Chondrocyte (in vitro differentiated cells): ENCODE results near the gene LCE6A. TPM values are rescaled to one million over a fixed set of nuclear protein-coding genes. Genes with fewer than 3 reads are reported as not detected.
A peak's percentile ranks its signal among the peaks of the same experiment; 100 is the strongest.

Experiments
- DNase-seq: peaks from one replicate; pipeline ENCODE4 v3.0.0; 2021; ENCODE audit warnings: mixed read lengths, low spot score
- H3K27ac Mint-ChIP-seq: one replicate; pipeline ENCODE4 v1.8.0; 2021; ENCODE audit warnings: mild to moderate bottlenecking, moderate library complexity, mixed read lengths; ENCODE audit not compliant: unreplicated experiment
- H3K27me3 Mint-ChIP-seq: 2 replicates; pipeline ENCODE4 v1.8.0; 2021; ENCODE audit warnings: low read depth, mixed read lengths
- H3K36me3 Mint-ChIP-seq: 2 replicates; pipeline ENCODE4 v1.8.0; 2021; ENCODE audit warnings: low read depth, mixed read lengths
- H3K4me1 Mint-ChIP-seq: 2 replicates; pipeline ENCODE4 v1.8.0; 2021; ENCODE audit warnings: low read depth, mild to moderate bottlenecking, mixed read lengths
- H3K4me3 Mint-ChIP-seq: one replicate; pipeline ENCODE4 v1.8.0; 2021; ENCODE audit warnings: mild to moderate bottlenecking, moderate library complexity, mixed read lengths; ENCODE audit not compliant: unreplicated experiment
- H3K9me3 Mint-ChIP-seq: 2 replicates; pipeline ENCODE4 v1.8.0; 2021; ENCODE audit warnings: low read depth, mixed read lengths
- total RNA-seq: library from RNA; stranded (reverse); gene quantifications from 3 replicates; pipeline ENCODE4 v1.2.1, GENCODE V29; 2021
- TF ChIP-seq, protein P1 (sequence below): fragments of 200-600 bp; sonication (generic); IDR thresholded peaks from 2 replicates; pipeline ENCODE4 v1.5.0; 2021; ENCODE audit warnings: antibody characterized with exemption, mild to moderate bottlenecking, moderate library complexity

Gene LCE6A
- total RNA-seq, 1 donor from 2014 or later, result not detected

DNA sequence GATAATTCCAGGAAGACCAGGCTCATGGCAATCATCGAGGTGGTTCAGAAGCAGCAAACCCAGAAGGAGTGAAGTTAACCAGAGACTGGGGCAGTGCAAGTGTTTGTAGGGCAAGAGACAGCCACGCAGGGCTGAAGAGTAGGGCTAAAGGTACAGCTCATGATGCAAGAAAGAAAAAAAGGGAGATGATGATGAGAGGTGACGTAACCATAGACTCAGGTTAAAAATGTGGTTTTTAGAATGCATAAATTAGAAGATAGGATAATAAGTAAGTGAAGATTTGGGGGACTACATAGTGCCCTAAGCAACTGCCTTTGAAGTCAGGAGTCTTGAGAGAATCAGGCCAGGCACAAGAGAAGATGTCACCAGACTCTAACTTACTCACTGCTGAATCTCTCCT lies 17.5 kb downstream of the LCE6A start:
- peaks cover 3% of the 10 kb centered on the region for H3K27me3 Mint-ChIP-seq
- no peak overlapping the region for H3K4me3 Mint-ChIP-seq
- H3K36me3 Mint-ChIP-seq, result no peaks in the 10 kb centered on the region
- TF ChIP-seq, protein P1, sequence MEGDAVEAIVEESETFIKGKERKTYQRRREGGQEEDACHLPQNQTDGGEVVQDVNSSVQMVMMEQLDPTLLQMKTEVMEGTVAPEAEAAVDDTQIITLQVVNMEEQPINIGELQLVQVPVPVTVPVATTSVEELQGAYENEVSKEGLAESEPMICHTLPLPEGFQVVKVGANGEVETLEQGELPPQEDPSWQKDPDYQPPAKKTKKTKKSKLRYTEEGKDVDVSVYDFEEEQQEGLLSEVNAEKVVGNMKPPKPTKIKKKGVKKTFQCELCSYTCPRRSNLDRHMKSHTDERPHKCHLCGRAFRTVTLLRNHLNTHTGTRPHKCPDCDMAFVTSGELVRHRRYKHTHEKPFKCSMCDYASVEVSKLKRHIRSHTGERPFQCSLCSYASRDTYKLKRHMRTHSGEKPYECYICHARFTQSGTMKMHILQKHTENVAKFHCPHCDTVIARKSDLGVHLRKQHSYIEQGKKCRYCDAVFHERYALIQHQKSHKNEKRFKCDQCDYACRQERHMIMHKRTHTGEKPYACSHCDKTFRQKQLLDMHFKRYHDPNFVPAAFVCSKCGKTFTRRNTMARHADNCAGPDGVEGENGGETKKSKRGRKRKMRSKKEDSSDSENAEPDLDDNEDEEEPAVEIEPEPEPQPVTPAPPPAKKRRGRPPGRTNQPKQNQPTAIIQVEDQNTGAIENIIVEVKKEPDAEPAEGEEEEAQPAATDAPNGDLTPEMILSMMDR, result no peak
- H3K9me3 Mint-ChIP-seq, result no peaks in the 10 kb centered on the region
- DNase-seq, result no peak
- H3K27ac Mint-ChIP-seq, result no peak overlapping the region
- H3K4me1 Mint-ChIP-seq, result no peaks in the 10 kb centered on the region

DNA sequence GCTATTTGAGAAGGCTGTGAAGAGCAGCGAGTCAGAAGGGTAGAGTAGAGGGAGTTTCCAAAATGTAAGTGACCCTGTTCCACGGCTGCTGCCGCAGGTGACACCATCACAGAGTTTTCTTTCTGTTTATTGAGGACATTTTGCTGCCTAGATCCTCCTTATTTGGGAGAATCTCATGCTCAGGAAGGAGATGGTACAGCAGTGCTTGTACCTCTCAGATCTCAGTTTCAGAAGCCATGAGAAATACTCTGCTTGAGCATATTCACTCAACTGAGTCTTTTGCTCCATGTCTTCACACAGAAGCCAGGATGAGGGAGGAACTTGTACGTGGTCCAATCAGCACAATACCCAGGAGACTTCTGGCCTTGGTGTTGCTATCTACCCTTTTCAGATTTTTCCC lies 18.7 kb downstream of the LCE6A start:
- Mint-ChIP-seq H3K9me3 (no peaks in the 10 kb centered on the region), H3K4me3 (no peak overlapping the region), H3K36me3 (no peaks in the 10 kb centered on the region), H3K4me1 (no peaks in the 10 kb centered on the region), H3K27me3 (peaks cover 3% of the 10 kb centered on the region), H3K27ac (no peak overlapping the region)
- DNase-seq, result no peak
- TF ChIP-seq, protein P1, result no peak

DNA sequence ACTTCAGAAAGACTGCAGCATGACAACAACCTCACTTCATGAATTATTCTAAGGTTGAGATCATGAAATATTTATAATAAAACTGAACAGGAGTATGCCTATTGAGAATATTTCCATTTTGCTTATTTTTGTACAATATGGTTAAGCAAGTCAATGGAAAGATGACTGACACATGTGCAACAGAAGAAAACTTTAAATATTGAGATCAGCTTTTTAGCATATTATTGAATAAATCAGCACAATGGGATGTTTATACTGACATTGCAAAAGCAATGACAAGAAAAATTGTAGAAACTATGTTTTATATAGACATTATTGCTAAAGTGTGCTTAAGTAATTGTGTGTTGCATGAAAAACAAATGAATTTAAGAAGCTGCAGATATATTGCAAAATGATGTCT lies 21.8 kb downstream of the LCE6A start:
- no peaks in the 10 kb centered on the region for H3K9me3 Mint-ChIP-seq
- peaks cover 3% of the 10 kb centered on the region for H3K27me3 Mint-ChIP-seq
- DNase-seq, result no peak
- TF ChIP-seq, protein P1, result no peak
- no peaks in the 10 kb centered on the region for H3K4me1 Mint-ChIP-seq
- no peak overlapping the region for H3K4me3 Mint-ChIP-seq
- no peaks in the 10 kb centered on the region for H3K36me3 Mint-ChIP-seq
- H3K27ac Mint-ChIP-seq, result no peak overlapping the region

DNA sequence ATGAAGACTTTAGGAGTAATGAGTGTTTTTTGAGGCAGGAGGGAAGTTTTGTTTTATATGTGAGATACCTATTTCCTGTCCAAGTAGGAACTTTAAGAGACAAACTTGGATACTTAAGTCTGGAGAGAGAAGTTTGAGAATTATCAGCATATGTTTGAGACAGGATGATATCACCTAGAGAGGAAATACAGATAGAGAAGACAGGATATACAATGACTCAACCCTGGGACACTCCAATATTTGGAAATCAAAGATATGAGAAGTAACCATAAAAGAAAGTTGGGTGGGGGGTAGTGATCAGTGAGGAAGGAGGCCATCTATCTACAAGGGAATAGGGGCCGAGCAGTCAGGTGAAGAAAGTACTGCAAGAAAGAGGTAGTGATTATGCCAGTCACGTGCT lies 23.7 kb downstream of the LCE6A start:
- Mint-ChIP-seq H3K27ac (no peak overlapping the region), H3K9me3 (no peaks in the 10 kb centered on the region), H3K4me1 (no peaks in the 10 kb centered on the region), H3K4me3 (no peak overlapping the region), H3K27me3 (peaks cover 1% of the 10 kb centered on the region), H3K36me3 (no peaks in the 10 kb centered on the region)
- TF ChIP-seq, protein P1, result no peak
- DNase-seq, result no peak

DNA sequence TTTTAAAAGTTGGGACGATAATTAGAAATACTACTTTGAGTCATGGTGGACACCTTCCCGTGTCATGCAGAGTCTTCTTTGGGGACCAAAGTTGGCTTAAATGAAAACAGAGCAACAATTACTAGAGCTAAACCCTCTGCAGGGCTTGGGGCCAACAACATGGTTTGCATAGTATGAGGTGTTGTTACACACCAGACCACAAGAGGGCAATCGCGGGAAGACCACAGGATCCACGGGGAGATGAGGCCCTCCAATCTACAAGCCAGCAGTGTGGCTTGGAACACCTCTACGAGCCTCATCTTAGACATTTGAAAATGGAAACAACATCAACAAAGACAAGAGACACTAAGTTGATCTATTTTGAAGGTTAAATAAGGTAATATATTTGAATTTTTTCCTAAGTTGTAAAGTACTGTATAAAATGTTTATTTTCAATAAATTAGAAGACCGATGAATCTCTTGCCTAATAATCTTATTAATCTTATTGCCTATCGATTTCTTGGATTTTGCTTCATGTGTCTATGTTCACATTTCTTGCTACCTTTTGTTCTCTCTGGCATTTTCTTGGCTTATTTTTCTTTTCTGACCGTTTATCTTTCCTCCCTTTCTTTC lies 27.3 kb downstream of the LCE6A start:
- TF ChIP-seq, protein P1, result peak; percentile 82
- Mint-ChIP-seq H3K4me3 (no peak overlapping the region), H3K9me3 (no peaks in the 10 kb centered on the region), H3K27me3 (peaks cover 2% of the 10 kb centered on the region), H3K4me1 (peaks cover 5% of the 10 kb centered on the region), H3K36me3 (no peaks in the 10 kb centered on the region), H3K27ac (no peak overlapping the region)
- DNase-seq, result no peak
